Measurements from ENCODE around the gene TANGO2.

GRCh38 chr22:20057596-20058268, 36.8 kb downstream of the TANGO2 start:
- no peak for TF ChIP-seq CTCF (conservative IDR thresholded peaks at IDR 0.05 in 1 of 2, IDR thresholded peaks at IDR 0.05 in 1 of 2; ENCODE audit: extremely low read depth in 1 of 2, insufficient read depth in 1 of 2, low read depth in 1 of 2, low read length in 2 of 2)
- TF ChIP-seq EZH2 (IDR thresholded peaks at IDR 0.05; ENCODE audit: borderline replicate concordance, low read length), result no peak

Measured in mammary epithelial cell (primary cell).